Ishikawa (cell line): ENCODE results near the gene MRPL58.

Experiments
- EP300 ChIP-seq: IDR thresholded peaks from 2 replicates; pipeline ENCODE4 v1.6.1; 2012; ENCODE audit warnings: borderline replicate concordance
- TAF1 ChIP-seq: IDR thresholded peaks from 2 replicates; pipeline ENCODE4 v1.6.1; 2012; ENCODE audit warnings: low read depth, mild to moderate bottlenecking
- TCF12 ChIP-seq: IDR thresholded peaks from 2 replicates; pipeline ENCODE4 v1.6.1; 2012; ENCODE audit warnings: low read depth
- YY1 ChIP-seq: IDR thresholded peaks from 2 replicates; pipeline ENCODE4 v1.6.1; 2012; ENCODE audit warnings: low read depth
- ZBTB7A ChIP-seq: IDR thresholded peaks from 2 replicates; pipeline ENCODE4 v1.6.1; 2012; ENCODE audit warnings: low read depth
- TF ChIP-seq, protein P1 (sequence below): IDR thresholded peaks from 2 replicates; pipeline ENCODE4 v1.6.1; 2012; ENCODE audit warnings: low read depth, mild to moderate bottlenecking
- TF ChIP-seq, protein P2 (sequence below): IDR thresholded peaks from 2 replicates; pipeline ENCODE4 v1.6.1; 2012

DNA sequence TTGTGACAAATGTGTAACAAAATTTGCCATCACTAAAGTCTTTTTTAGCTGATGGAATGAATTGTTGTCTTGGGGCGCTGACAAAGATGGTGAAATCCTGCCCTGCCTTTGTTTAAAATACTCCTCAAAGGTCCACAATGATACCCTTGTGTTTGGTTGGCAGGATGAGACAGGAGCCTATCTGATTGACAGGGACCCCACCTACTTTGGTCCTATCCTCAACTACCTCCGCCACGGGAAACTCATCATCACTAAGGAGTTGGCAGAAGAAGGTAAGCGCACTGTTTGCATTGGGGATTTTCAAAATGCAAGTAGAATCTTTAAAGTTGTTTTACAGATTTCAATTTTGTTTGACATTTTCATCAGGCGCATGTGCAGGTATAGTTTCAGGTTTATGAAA lies 36.6 kb downstream of the MRPL58 start:
- TF ChIP-seq, protein P1, sequence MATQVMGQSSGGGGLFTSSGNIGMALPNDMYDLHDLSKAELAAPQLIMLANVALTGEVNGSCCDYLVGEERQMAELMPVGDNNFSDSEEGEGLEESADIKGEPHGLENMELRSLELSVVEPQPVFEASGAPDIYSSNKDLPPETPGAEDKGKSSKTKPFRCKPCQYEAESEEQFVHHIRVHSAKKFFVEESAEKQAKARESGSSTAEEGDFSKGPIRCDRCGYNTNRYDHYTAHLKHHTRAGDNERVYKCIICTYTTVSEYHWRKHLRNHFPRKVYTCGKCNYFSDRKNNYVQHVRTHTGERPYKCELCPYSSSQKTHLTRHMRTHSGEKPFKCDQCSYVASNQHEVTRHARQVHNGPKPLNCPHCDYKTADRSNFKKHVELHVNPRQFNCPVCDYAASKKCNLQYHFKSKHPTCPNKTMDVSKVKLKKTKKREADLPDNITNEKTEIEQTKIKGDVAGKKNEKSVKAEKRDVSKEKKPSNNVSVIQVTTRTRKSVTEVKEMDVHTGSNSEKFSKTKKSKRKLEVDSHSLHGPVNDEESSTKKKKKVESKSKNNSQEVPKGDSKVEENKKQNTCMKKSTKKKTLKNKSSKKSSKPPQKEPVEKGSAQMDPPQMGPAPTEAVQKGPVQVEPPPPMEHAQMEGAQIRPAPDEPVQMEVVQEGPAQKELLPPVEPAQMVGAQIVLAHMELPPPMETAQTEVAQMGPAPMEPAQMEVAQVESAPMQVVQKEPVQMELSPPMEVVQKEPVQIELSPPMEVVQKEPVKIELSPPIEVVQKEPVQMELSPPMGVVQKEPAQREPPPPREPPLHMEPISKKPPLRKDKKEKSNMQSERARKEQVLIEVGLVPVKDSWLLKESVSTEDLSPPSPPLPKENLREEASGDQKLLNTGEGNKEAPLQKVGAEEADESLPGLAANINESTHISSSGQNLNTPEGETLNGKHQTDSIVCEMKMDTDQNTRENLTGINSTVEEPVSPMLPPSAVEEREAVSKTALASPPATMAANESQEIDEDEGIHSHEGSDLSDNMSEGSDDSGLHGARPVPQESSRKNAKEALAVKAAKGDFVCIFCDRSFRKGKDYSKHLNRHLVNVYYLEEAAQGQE: no peak
- no peak for TF ChIP-seq EP300
- TF ChIP-seq TAF1: no peak
- no peak for TF ChIP-seq TCF12
- TF ChIP-seq ZBTB7A: no peak
- no peak for TF ChIP-seq YY1
- TF ChIP-seq, protein P2, sequence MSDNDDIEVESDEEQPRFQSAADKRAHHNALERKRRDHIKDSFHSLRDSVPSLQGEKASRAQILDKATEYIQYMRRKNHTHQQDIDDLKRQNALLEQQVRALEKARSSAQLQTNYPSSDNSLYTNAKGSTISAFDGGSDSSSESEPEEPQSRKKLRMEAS: no peak
